HuH-7.5 (cell line): ENCODE data around the gene TSSK1B.
"Not testable (repeated sequence)": the region's sequence is repeated elsewhere in the genome, so short reads cannot be mapped to it uniquely, and the experiment has no call there.

Experiments used
- DNase-seq: peaks from one replicate; pipeline ENCODE4 v3.0.0; 2011; ENCODE audit warnings: low spot score

TSSK1B gene

GRCh38 chr5:113397986-113398385 lies 36.8 kb downstream of the TSSK1B start:
- not testable (repeated sequence) for DNase-seq

DNA sequence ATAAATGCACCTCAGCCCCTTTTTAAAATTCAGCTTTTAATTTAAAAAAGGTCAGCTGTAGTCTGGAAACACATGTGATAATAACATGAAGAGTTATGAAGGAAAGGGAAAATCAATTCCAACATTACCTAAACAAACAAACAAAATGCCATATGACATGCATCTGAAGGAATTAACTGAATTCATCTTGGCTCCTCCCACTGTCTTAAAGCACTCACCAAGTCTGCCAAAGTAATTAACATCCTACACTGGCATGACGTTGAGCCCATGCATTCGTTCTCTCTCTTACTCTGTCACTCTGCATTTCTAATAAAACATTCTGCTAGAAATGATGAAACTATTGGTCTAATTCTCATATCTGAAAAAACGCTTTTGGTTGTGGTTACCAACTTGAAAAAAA lies 37.7 kb downstream of the TSSK1B start:
- no peak for DNase-seq

DNA sequence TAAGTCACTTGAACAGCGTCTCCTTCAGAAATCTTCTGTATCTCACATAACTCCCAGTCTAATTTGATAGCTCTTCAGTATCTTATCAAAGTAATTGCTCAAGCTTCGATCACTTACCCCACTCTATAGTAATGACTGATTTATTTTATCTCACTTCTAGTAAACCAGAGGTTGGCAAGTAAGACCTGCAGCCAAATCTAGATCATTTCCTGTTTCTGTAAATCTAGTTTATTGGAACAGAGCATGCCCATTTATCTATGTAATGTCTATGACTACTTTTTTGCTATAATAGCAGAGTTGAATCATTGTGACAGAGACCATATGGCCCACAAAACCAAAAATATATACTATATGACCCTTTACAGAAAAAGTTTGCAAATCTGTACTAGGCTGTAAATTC lies 40.1 kb downstream of the TSSK1B start:
- no peak for DNase-seq

- no peak for DNase-seq
Observed at GRCh38 chr5:113390224-113390623, 44.6 kb downstream of the TSSK1B start.

GRCh38 chr5:113389116-113389515 lies 45.7 kb downstream of the TSSK1B start:
- DNase-seq: no peak

- no peak for DNase-seq
Observed at GRCh38 chr5:113387844-113388243, 46.9 kb downstream of the TSSK1B start.

DNA sequence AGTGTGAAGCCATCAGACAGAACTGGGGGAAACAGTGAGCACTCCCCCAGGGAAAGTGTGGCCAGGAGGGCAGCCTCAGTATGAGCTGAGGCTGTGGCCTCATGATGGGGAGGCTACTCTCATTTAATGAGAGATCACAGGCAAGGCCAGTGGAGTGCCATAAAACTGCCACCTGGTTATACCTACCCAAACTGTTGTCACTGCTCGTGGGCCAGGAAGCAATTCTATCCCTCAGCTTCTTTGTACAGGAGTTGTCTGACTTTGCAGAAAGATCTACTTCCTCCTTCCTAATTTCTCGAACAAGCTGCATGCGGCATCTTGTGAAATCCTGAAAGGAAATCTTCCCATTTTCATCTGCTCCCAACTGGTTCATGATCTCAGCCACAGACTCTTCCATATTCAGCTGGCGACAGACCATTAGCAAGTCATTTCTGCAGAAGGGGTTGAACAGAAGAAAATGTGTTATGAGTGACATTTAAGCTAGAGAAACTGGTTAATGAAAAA lies 50.0 kb downstream of the TSSK1B start:
- DNase-seq: no peak

- no peak for DNase-seq
Observed at GRCh38 chr5:113382731-113383130, 52.1 kb downstream of the TSSK1B start.
